ENCODE results near the gene CYTH3. TPM values are rescaled to one million over a fixed set of nuclear protein-coding genes. Genes with fewer than 3 reads are reported as not detected.

Gene CYTH3
- total and polyA plus RNA-seq, 2 of the 4 experiments (the other 2 are of a cell fraction) = 14.2 to 34.8 TPM

- intact Hi-C loops (cut with micrococcal nuclease) = no loop called here
- Histone ChIP-seq H3K27me3 (ENCODE audit: control insufficient read depth, insufficient read depth, low read length) (no peaks in the 10 kb centered on the region), H2BK15ac (ENCODE audit: low read depth, low read length) (0 out of 3 replicates have a peak overlapping the region, but pooled peaks have one; percentile 45), H3K4ac (ENCODE audit: low read depth, low read length) (peak overlapping the region; percentile 58; the same call in 1 of the 2 replicates), H2BK5ac (ENCODE audit: low read depth, low read length, poor library complexity, severe bottlenecking) (peak overlapping the region; percentile 64), H3K23ac (ENCODE audit: low read depth, low read length) (peak overlapping the region; percentile 72), H3K4me2 (ENCODE audit: low read depth, low read length) (peak overlapping the region; percentile 69; the same call in 1 of the 2 replicates), H3K4me3 (ENCODE audit: insufficient read depth, low read depth, low read length) (no peak overlapping the region), H4K91ac (ENCODE audit: insufficient read depth, low read depth, low read length) (peak overlapping the region; percentile 45; the same call in 1 of the 2 replicates), H4K20me1 (ENCODE audit: insufficient read depth, low read length) (peaks cover 27% of the 10 kb centered on the region), H4K5ac (ENCODE audit: low read depth, low read length) (no peak overlapping the region), H3K18ac (ENCODE audit: low read depth, low read length) (peak overlapping the region; percentile 66; the same call in 1 of the 2 replicates), H4K8ac (ENCODE audit: low read depth in 2 of 2, low read length in 2 of 2) (peak overlapping the region in 1 of 2 experiments; percentile 59; a peak in 1 of 4 replicates), H3K9ac (ENCODE audit: low read depth, low read length) (no peak overlapping the region), H3K27ac (ENCODE audit: insufficient read depth, low read length) (peak overlapping the region; percentile 64; the same call in 1 of the 2 replicates), H3K14ac (replicated peaks; ENCODE audit: low read depth, low read length) (peak overlapping the region; percentile 71), H3K56ac (ENCODE audit: extremely low read depth, insufficient read depth, low read length) (peak overlapping the region; percentile 60), H3K36me3 (ENCODE audit: control insufficient read depth, insufficient read depth, low read length) (no peaks in the 10 kb centered on the region), H3K9me1 (ENCODE audit: insufficient read depth, low read length) (peaks cover 19% of the 10 kb centered on the region), H3K4me1 (ENCODE audit: control insufficient read depth, insufficient read depth, low read length) (peaks cover 17% of the 10 kb centered on the region), H2AK9ac (replicated peaks; ENCODE audit: low read depth, low read length, poor library complexity) (no peak overlapping the region), H2BK20ac (ENCODE audit: low read depth, low read length) (peak overlapping the region; percentile 24; the same call in 1 of the 2 replicates), H3K79me1 (ENCODE audit: low read depth in 1 of 2, low read length in 2 of 2) (peaks cover 17 to 80% of the 10 kb centered on the region in 2 experiments), H2AK5ac (ENCODE audit: low read depth, low read length) (peak overlapping the region; percentile 45), H3K9me3 (ENCODE audit: control insufficient read depth, insufficient read depth, low read length) (no peaks in the 10 kb centered on the region), H2AFZ (replicated peaks; ENCODE audit: low read length, poor library complexity) (no peak overlapping the region), H2BK120ac (ENCODE audit: low read depth, low read length) (peak overlapping the region; percentile 44; the same call in 1 of the 2 replicates)
- ChIA-PET CTCF (no interaction called here), POLR2A (ENCODE audit: unreplicated experiment) (no interaction called here)
- dilution Hi-C loops (cut with HindIII; ENCODE audit: low sequenced_read_pairs, unreplicated experiment) = no loop called here
- ATAC-seq (ENCODE audit: low read depth) (no peak), DNase-seq (no peak)
- in situ Hi-C loops (cut with MboI; ENCODE audit: low sequenced_read_pairs) = no loop called here
- no CpG with 5 or more reads among the region's 2 CpGs for WGBS, 2 experiments (ENCODE audit: extremely low coverage in 2 of 2, insufficient read length in 1 of 2)
- no peak for TF ChIP-seq MAZ (IDR thresholded peaks at IDR 0.05; ENCODE audit: borderline replicate concordance, low read depth, low read length)
- TF ChIP-seq CEBPB (IDR thresholded peaks at IDR 0.05; ENCODE audit: low read depth, low read length) = no peak
- no peak for TF ChIP-seq POLR2A (IDR thresholded peaks at IDR 0.05; ENCODE audit: low read depth, low read length)
- no peak for TF ChIP-seq CHD1 (IDR thresholded peaks at IDR 0.05; ENCODE audit: low read depth, low read length)
- TF ChIP-seq BHLHE40 (IDR thresholded peaks at IDR 0.05; ENCODE audit: low read depth, low read length) = no peak
- TF ChIP-seq RAD21 (IDR thresholded peaks at IDR 0.05; ENCODE audit: low read length) = no peak
- TF ChIP-seq ELK1 (IDR thresholded peaks at IDR 0.05; ENCODE audit: borderline replicate concordance, low read depth, low read length) = no peak
- no peak for TF ChIP-seq RCOR1 (IDR thresholded peaks at IDR 0.05; ENCODE audit: insufficient replicate concordance, low read length)
- TF ChIP-seq SMC3 (IDR thresholded peaks at IDR 0.05; ENCODE audit: low read depth, low read length) = no peak
- BruUV-seq (replicated peaks) = no TSS peak
Measured at GRCh38 chr7:6252748-6253147, 19.7 kb downstream of the CYTH3 start.
